Adrenal gland (tissue), 12 donors: Measurements from ENCODE around the gene TMEM129. TPM values are rescaled to one million over a fixed set of nuclear protein-coding genes. Genes with fewer than 3 reads are reported as not detected.

ENCODE experiments used
- DNase-seq, 7 donors: peaks; one replicate each; pipeline ENCODE4 v3.0.0-alpha.2; 2019 to 2020
- H3K27ac ChIP-seq, 5 donors: fragments of 200-600 bp; sonication (generic) in 4 of 5; 1 replicate in 3 of 5; 2 replicates in 2 of 5; pipeline versions ENCODE4 v1.5.1 to v1.8.0; 2016 to 2020; ENCODE audit warnings: mild to moderate bottlenecking in 1 of 5
- H3K27me3 ChIP-seq: fragments of 200-600 bp; 2 replicates; pipeline ENCODE4 v1.8.0; 2021
- H3K36me3 ChIP-seq, 2 donors: fragments of 200-600 bp; replicated peaks in 1 of 2; 1 replicate in 1 of 2; 2 replicates in 1 of 2; pipeline versions ENCODE4 v1.5.1 to v1.8.0; 2018 to 2022
- H3K4me1 ChIP-seq, 2 donors: fragments of 200-600 bp; replicated peaks in 1 of 2; 1 replicate in 1 of 2; 2 replicates in 1 of 2; pipeline versions ENCODE4 v1.5.1 to v1.8.0; 2018 to 2021
- H3K4me3 ChIP-seq, 4 donors: fragments of 200-600 bp; sonication (generic) in 3 of 4; one replicate each; pipeline ENCODE4 v1.5.1; 2016 to 2018
- H3K9me3 ChIP-seq, 3 donors: fragments of 200-600 bp; sonication (generic) in 1 of 3; replicated peaks in 1 of 3; 1 replicate in 2 of 3; 2 replicates in 1 of 3; pipeline versions ENCODE4 v1.5.1 to v1.8.0; 2016 to 2021
- CTCF ChIP-seq, 6 experiments: fragments of 450-650 bp in 4 of 6; fragments of 200-600 bp in 2 of 6; sonication (generic) in 1 of 6; IDR thresholded peaks; 1 replicate in 5 of 6; 2 replicates in 1 of 6; pipeline versions ENCODE4 v1.5.1 to v1.8.0; 2016 to 2021; ENCODE audit warnings: antibody characterized with exemption in 6 of 6, mild to moderate bottlenecking in 2 of 6, moderate library complexity in 1 of 6
- POLR2A ChIP-seq, 2 donors: fragments of 450-650 bp; IDR thresholded peaks; one replicate each; pipeline ENCODE4 v1.6.1; 2017; ENCODE audit warnings: antibody characterized with exemption in 2 of 2, mild to moderate bottlenecking in 2 of 2, moderate library complexity in 1 of 2
- WGBS, 4 donors: extraction: QIAGEN DNeasy Blood & Tissue Kit in 2 of 4; methylation state at CpG; one replicate each; pipeline versions ENCODE4 v1.1.5 to v1.1.7; 2013 to 2017; 5-methylcytosine and 5-hydroxymethylcytosine counted together
- intact Hi-C, 2 donors: fragments of 100-400 bp; cut with DNase I; formaldehyde crosslinking; loops; one replicate each; pipeline versions ENCODE4 v1.14.1 to v1.15.0; 2022 to 2023
- polyA plus RNA-seq, 3 donors: library from polyadenylated mRNA; stranded (reverse); fragments of 200-250 nt in 2 of 3; fragments of 350-450 nt in 1 of 3; fragmentation: Illumina TruSeq in 1 of 3; extraction: RNeasy Lipid Tissue Mini Kit (QIAGEN cat#74804) in 1 of 3; gene quantifications; one replicate each; pipeline ENCODE4 v1.2.3, GENCODE V29; 2013 to 2014
- total RNA-seq, 9 donors: library from RNA; depleted of rRNA in 4 of 9; stranded (reverse); fragments of >200 nt in 4 of 9; fragments of 120-200 nt in 1 of 9; fragmentation: NEBNext Ultra II Directional in 1 of 9; extraction: Animal tissue kit (Norgen Biotek cat#: 25700) in 1 of 9; gene quantifications; one replicate each; pipeline versions ENCODE4 v1.1.0 to v1.2.4, GENCODE V29; 2013 to 2023
- donor health status: healthy with polysubstance abuse.
- donor health status: Bipolar disorder and iron deficiency.
- donor health status: DM: yes; HTN: yes; CAD: no.
- donor health status: DM: no; HTN: no; CAD: no.
- donor health status: DM: no; HTN: no; CAD: no.
- donor health status: DM: yes; HTN: yes; CAD: no.

The TMEM129 gene
- total and polyA plus RNA-seq, 12 donors: 14.9 to 119 (median 50.5) TPM

GRCh38 chr4:1720163-1720983, 750 bp downstream of the TMEM129 start:
- Histone ChIP-seq H3K36me3 (peaks cover 0 to 11% of the 10 kb centered on the region in 2 donors), H3K4me1 (peaks cover 16 to 34% of the 10 kb centered on the region in 2 donors), H3K9me3 (no peaks in the 10 kb centered on the region), H3K4me3 (peak overlapping the region; percentile 31 to 66 (median 51)), H3K27me3 (no peaks in the 10 kb centered on the region), H3K27ac (peak overlapping the region; percentile 90 to 96 (median 93))
- intact Hi-C loops: no loop called here
- 1 to 42% (median 12%) methylated on average over 2 to 79 of the region's 79 CpGs for WGBS, 4 donors
- peak; percentile 58 to 75 (median 60) for DNase-seq
- TF ChIP-seq CTCF (IDR thresholded peaks at IDR 0.05) (no peak), POLR2A (IDR thresholded peaks at IDR 0.05) (peak in 1 of 2 donors; percentile 32)

DNA sequence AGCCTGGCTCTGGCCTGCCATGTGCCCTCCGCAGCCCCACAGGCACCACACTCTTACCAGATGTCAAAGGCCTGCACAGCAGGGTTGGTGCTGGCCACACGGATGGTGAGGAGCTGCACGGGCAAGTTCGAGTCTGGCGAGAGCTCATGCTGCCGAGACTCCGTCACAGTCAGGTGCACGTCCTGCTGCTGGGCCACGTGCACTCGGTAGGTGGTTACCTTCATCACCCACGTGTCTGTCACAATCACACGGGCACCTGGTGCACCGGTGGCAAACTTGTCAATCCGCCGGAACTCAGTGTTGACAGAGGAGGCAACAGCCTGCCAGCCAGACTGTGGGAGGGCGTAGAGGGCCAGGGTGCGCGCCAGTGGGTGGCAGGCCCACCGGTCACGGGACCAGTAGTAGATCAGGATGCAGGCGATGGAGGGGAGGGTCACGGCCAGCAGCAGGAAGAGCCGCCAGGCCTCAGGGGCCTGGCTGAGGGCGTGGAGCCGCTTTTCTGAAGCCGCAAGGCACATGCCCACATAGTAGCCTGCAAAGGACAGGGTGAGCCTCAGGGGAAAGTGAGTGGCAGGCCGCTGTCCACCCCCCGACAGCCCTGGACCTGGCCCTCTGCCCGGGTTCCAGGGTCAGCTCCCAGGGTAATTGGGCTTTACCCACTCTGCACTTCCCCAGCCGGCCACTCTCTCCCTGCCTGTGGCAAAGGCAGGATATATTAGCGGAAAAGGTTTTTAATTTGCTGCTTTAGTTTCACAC, 2.9 kb downstream of the TMEM129 start:
- WGBS, 4 donors: 64 to 74% (median 70%) methylated on average over 7 to 31 of the region's 31 CpGs
- TF ChIP-seq CTCF (IDR thresholded peaks at IDR 0.05) (no peak), POLR2A (IDR thresholded peaks at IDR 0.05) (peak in 1 of 2 donors; percentile 8)
- intact Hi-C loops: no loop called here
- Histone ChIP-seq H3K4me1 (peaks cover 23 to 55% of the 10 kb centered on the region in 2 donors), H3K27me3 (no peaks in the 10 kb centered on the region), H3K4me3 (no peak overlapping the region), H3K9me3 (no peaks in the 10 kb centered on the region), H3K27ac (peak overlapping the region in 2 of 5 donors; percentile 23 to 40), H3K36me3 (peaks cover 0 to 11% of the 10 kb centered on the region in 2 donors)
- peak in 4 of 7 donors; percentile 40 to 72 (median 69) for DNase-seq

DNA sequence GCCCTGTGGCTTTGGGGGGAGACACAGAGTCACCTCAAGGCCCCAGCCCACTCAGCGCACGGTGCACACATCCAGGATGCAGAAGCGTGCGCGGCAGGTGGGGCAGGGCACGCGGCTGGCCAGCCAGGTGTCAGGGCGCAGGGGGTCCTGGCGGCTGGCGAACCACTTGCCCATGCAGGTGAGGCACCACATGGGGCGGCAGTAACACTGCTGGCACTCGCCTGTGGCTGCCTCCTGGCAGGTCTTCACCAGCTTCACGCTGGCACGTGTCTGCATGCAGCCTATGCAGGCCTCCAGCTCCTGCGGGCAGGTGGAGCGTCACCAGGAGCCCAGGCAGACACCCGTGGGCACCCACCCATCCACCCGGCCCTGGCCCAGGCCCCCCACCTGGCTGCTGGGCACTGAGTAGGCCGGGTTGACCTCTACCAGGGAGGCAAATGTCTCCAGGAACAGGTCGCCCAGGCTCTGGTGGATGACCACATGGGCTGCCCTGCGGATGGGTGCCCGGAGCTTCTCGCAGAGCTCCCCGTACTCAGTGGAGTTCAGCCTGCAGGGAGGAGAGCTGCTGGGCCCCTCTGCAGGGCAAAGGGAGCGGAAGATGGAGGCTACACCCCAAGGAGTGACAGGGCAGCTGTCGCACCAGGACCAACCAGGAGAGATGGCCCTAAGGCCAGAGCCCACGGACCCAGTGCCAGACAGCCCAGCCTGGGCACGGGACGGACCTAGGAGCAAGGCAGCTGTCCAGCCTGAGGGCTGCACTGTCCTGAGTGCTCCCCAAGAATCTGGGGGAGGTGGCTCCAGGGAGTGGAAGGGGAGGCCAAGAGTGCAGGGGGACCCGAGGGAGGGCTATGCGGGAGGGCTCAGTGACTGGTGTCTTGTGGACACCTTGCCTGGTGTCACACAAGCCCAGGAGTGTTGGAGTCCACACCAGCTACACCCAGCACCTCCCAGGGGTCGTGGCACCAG, 3.7 kb downstream of the TMEM129 start:
- no peak for DNase-seq
- no peak overlapping the region for H3K27ac ChIP-seq
- WGBS, 4 donors: 90 to 95% (median 92%) methylated on average over 12 to 32 of the region's 32 CpGs
- intact Hi-C loops: no loop called here
- TF ChIP-seq POLR2A (IDR thresholded peaks at IDR 0.05) (no peak), CTCF (IDR thresholded peaks at IDR 0.05) (peak in 1 of 6 experiments; percentile 3)
- no peaks in the 10 kb centered on the region for H3K9me3 ChIP-seq
- H3K4me3 ChIP-seq: no peak overlapping the region
- H3K4me1 ChIP-seq: peaks cover 27 to 57% of the 10 kb centered on the region in 2 donors
- H3K27me3 ChIP-seq: no peaks in the 10 kb centered on the region
- peaks cover 0 to 11% of the 10 kb centered on the region in 2 donors for H3K36me3 ChIP-seq
